ENCODE results near the gene TRIM60.
"Not testable (repeated sequence)": the region's sequence is repeated elsewhere in the genome, so short reads cannot be mapped to it uniquely, and the experiment has no call there.

The TRIM60 gene

DNA sequence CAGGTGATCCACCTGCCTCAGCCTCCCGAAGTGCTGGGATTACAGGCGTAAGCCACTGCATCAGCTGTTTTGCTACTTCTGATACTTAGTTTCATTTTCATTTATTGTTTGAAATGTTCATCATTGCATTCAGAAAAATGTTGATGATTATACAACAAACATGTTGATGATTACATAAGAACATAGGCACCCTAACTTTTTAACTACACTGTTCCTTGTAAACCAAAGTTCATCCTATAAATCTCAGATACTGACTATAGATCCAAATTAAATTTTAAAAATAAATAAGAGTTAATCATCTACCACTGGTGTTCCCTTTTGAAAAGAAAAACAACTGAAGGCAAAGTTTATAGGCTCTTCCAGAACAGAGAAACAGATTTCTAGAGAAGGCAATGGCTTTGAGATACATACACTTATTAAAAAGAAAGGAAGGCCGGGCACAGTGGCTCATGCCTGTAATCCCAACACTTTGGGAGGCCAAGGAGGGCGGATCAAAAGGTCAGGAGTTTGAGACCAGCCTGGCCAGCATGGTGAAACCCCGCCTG is 45.3 kb downstream of the TRIM60 start:
- Mint-ChIP-seq H3K9me3 (no peaks in the 10 kb centered on the region), H3K4me3 (no peak overlapping the region), H3K36me3 (ENCODE audit: low read depth) (peaks cover 9% of the 10 kb centered on the region), H3K27me3 (ENCODE audit: low read depth) (no peaks in the 10 kb centered on the region), H3K27ac (no peak overlapping the region), H3K4me1 (ENCODE audit: low read depth) (peaks cover 3% of the 10 kb centered on the region)
- no peak for DNase-seq (ENCODE audit: low spot score)

DNA sequence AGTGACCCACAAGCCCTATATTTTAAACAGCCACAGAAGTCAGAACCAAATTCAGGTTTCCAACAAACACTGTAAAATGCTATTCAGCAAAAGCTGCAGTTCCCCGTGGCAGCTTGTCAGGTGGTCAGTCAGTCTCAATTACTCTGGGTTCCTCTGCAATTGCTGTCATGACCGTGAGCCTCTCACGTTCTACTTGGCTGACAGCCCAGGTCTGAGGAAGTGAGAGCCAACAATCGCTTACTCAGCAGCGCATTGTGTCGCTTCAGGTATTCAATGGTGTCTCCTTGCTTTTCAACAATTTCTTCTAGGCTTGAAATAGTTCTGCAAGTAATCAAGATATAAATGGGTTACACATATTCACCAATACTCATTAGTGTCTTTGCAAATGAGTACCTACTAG is 47.7 kb downstream of the TRIM60 start:
- Mint-ChIP-seq H3K4me3 (no peak overlapping the region), H3K9me3 (no peaks in the 10 kb centered on the region), H3K4me1 (ENCODE audit: low read depth) (peaks cover 3% of the 10 kb centered on the region), H3K27me3 (ENCODE audit: low read depth) (no peaks in the 10 kb centered on the region), H3K27ac (no peak overlapping the region), H3K36me3 (ENCODE audit: low read depth) (peaks cover 9% of the 10 kb centered on the region)
- no peak for DNase-seq (ENCODE audit: low spot score)

DNA sequence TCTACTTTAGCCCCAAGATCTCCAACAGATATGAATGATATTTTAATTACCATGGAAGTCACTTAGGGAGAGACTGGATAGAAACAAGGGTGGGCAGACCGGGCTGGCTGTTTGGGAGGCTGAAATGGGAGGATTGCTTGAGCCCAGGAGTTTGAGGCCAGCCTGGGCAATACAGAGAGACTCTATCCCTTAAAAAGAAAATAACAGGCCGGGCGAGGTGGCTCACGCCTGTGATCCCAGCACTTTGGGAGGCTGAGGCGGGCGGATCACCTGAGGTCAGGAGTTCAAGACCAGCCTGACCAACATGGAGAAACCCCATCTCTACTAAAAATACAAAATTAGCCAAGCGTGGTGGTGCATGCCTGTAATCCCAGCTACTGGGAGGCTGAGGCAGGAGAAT is 53.0 kb downstream of the TRIM60 start:
- not testable (repeated sequence) for H3K9me3 Mint-ChIP-seq; H3K4me1 Mint-ChIP-seq (ENCODE audit: low read depth); H3K27me3 Mint-ChIP-seq (ENCODE audit: low read depth); H3K4me3 Mint-ChIP-seq; DNase-seq (ENCODE audit: low spot score); H3K27ac Mint-ChIP-seq
- H3K36me3 Mint-ChIP-seq (ENCODE audit: low read depth) = peaks cover 10% of the 10 kb centered on the region

DNA sequence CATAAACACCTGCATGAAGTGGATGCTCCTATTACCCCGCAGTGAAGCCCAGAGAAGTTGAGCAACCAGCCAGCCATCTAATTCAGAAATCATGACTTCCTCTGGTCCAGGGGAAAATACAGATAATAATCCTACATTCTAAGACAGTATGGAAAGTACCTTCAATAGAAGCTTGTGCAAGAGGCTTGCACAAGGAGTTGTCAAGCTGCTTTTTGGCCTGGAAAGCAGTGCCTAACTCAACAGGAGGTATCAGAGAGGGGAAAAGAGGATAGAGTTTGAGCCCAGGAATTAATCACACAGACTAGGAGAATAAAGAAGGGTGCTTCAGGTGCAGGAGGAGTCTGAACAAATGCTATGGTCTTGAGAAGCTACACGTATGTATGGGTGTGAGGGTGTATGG is 54.1 kb downstream of the TRIM60 start:
- Mint-ChIP-seq H3K36me3 (ENCODE audit: low read depth) (peaks cover 7% of the 10 kb centered on the region), H3K27ac (no peak overlapping the region), H3K4me3 (no peak overlapping the region)

DNA sequence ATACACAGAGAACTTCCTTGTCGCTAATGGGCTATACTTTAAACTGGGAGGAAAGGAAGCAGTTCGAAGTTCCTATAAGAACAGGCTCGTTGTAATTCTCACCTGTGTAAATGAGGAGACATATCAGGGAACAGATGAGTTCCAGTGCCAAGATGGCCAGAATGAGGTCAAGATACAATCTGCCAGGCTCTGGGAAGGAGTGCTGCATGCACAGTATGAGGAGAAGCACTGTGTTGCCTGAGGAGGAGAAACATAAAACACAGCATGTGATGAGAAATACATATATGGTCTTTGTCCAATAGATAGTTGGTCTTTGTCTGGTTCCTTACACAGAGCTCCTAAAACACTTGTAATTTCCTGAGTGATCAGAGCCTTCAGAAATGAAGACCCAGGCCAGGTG is 56.6 kb downstream of the TRIM60 start:
- H3K36me3 Mint-ChIP-seq (ENCODE audit: low read depth) = peaks cover 10% of the 10 kb centered on the region
- H3K27ac Mint-ChIP-seq = no peak overlapping the region
- DNase-seq (ENCODE audit: low spot score) = no peak
- no peak overlapping the region for H3K4me3 Mint-ChIP-seq
- no peaks in the 10 kb centered on the region for H3K27me3 Mint-ChIP-seq (ENCODE audit: low read depth)
- no peaks in the 10 kb centered on the region for H3K4me1 Mint-ChIP-seq (ENCODE audit: low read depth)
- H3K9me3 Mint-ChIP-seq = no peaks in the 10 kb centered on the region

More for the DNA sequence above, 54.1 kb downstream of the TRIM60 start:
- Mint-ChIP-seq H3K9me3 (no peaks in the 10 kb centered on the region), H3K4me1 (ENCODE audit: low read depth) (no peaks in the 10 kb centered on the region), H3K27me3 (ENCODE audit: low read depth) (no peaks in the 10 kb centered on the region)
- no peak for DNase-seq (ENCODE audit: low spot score)
